ENCODE results near the gene SKAP1. TPM values are rescaled to one million over a fixed set of nuclear protein-coding genes. Genes with fewer than 3 reads are reported as not detected.

The SKAP1 gene
- total RNA-seq, 6 experiments from 2014 or later = 4.5 to 51.0 (median 17.5) TPM

DNA sequence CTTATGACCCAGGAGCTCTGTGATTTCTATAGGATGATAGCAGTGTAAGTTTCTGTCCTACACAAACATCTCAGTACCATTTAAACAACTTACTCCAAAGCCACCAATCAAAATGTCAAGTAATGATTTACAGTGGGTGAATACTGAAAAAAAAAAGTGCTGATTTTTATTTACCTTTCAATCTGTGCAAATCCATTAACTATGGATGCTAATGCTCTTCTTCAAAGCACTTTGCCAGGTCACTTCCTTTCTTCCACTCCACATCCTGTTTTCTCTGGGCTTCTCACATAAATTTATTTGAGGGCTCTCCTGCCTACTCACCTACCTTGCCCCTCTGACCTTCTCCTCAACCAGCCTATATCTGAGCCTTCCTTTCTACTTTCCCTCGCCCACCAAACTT is 101.6 kb downstream of the SKAP1 start:
- DNase-seq = no peak
- no peak overlapping the region for H3K27ac ChIP-seq
- ATAC-seq = no peak
- intact Hi-C loops (cut with DNase I) = no loop called here
- no peak for TF ChIP-seq POLR2A (IDR thresholded peaks at IDR 0.05)
- TF ChIP-seq, protein P1, sequence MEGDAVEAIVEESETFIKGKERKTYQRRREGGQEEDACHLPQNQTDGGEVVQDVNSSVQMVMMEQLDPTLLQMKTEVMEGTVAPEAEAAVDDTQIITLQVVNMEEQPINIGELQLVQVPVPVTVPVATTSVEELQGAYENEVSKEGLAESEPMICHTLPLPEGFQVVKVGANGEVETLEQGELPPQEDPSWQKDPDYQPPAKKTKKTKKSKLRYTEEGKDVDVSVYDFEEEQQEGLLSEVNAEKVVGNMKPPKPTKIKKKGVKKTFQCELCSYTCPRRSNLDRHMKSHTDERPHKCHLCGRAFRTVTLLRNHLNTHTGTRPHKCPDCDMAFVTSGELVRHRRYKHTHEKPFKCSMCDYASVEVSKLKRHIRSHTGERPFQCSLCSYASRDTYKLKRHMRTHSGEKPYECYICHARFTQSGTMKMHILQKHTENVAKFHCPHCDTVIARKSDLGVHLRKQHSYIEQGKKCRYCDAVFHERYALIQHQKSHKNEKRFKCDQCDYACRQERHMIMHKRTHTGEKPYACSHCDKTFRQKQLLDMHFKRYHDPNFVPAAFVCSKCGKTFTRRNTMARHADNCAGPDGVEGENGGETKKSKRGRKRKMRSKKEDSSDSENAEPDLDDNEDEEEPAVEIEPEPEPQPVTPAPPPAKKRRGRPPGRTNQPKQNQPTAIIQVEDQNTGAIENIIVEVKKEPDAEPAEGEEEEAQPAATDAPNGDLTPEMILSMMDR (IDR thresholded peaks at IDR 0.05) = no peak
- no peaks in the 10 kb centered on the region for H3K9me3 ChIP-seq
- WGBS (ENCODE audit: insufficient coverage, low coverage, low lambda C conversion rate, missing lambda C conversion rate) = 36% methylated on average over 1 of the region's 1 CpG
- no peaks in the 10 kb centered on the region for H3K4me1 ChIP-seq
- H3K36me3 ChIP-seq = no peaks in the 10 kb centered on the region
- H3K4me3 ChIP-seq = no peak overlapping the region
- peaks cover 5% of the 10 kb centered on the region in 2 donors for H3K27me3 ChIP-seq

DNA sequence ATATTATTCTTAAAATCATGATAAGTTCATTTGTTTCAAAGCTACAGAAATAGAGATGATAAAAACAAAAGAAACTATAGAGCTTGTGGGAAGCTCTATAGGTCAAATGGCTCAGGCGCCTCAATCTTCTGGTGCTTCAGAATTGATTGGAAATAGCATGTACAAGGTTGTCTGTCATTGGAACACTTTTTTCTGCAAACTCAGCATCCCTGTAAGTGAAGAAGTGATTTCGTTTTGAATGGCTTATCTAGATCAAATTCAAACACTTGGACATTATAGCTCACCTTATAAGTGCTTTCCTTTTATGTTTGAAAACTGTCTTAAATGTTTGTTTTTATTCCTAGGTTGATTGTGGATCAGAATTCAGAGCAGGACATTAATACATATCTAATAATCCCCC is 103.7 kb downstream of the SKAP1 start:
- intact Hi-C loops (cut with DNase I) = no loop called here
- 40% methylated on average over 2 of the region's 2 CpGs for WGBS (ENCODE audit: insufficient coverage, low coverage, low lambda C conversion rate, missing lambda C conversion rate)
- peaks cover 0 to 5% of the 10 kb centered on the region in 2 donors for H3K27me3 ChIP-seq

DNA sequence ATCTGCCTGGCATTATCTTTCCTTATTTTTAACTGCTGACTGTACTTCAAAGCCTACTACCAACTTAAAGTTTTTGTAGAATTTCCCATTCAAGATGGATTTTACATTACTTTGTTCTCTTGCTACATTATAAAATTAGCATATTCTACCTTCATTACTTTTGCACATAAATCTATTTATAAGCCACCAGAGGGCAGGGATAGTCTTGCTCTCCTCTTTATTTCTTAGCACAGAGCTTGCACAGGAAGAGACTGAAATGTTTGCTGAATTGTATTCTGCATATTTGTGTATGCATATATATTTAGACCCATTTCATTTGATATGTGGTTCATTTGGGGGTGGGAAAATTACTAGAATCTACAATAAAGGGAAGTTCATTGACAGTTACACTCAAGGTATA is 108.0 kb downstream of the SKAP1 start:
- Histone ChIP-seq H3K27ac (no peak overlapping the region), H3K36me3 (no peaks in the 10 kb centered on the region), H3K9me3 (no peaks in the 10 kb centered on the region), H3K4me3 (no peak overlapping the region), H3K4me1 (no peaks in the 10 kb centered on the region), H3K27me3 (peaks cover 0 to 5% of the 10 kb centered on the region in 2 donors)
- intact Hi-C loops (cut with DNase I) = no loop called here
- TF ChIP-seq POLR2A (IDR thresholded peaks at IDR 0.05) = no peak
- TF ChIP-seq, protein P1 (IDR thresholded peaks at IDR 0.05) = peak in 1 of 4 donors; percentile 21
- DNase-seq (no peak), ATAC-seq (no peak)

More for the DNA sequence above, 103.7 kb downstream of the SKAP1 start:
- H3K4me3 ChIP-seq = no peak overlapping the region
- H3K36me3 ChIP-seq = no peaks in the 10 kb centered on the region
- H3K4me1 ChIP-seq = no peaks in the 10 kb centered on the region
- DNase-seq (no peak), ATAC-seq (no peak)
- no peak for TF ChIP-seq POLR2A (IDR thresholded peaks at IDR 0.05)
- TF ChIP-seq, protein P1 (IDR thresholded peaks at IDR 0.05) = no peak
- no peak overlapping the region for H3K27ac ChIP-seq
- H3K9me3 ChIP-seq = no peaks in the 10 kb centered on the region

DNA sequence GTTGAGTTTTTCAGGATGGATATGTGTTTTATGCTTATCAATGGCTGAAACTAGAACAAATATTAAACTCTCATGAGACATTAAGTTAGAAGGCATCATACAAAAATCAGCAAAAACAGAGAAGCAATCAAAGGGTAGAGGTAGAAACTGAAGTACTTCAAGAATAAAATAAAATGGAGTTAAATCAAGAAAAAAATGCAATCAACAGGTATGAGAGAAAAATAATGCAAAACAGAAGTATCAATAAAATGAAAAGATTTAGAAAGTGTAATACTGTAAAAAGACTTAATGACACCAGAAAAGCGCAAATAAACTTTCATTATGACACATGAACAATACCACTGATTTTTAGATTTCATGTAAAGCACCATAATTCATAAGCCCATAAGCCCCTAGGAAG is 112.3 kb downstream of the SKAP1 start:
- Histone ChIP-seq H3K9me3 (no peaks in the 10 kb centered on the region), H3K27ac (no peak overlapping the region), H3K4me3 (no peak overlapping the region), H3K4me1 (no peaks in the 10 kb centered on the region), H3K27me3 (no peaks in the 10 kb centered on the region), H3K36me3 (no peaks in the 10 kb centered on the region)
- 100% methylated on average over 1 of the region's 1 CpG for WGBS (ENCODE audit: insufficient coverage, low coverage, low lambda C conversion rate, missing lambda C conversion rate)
- intact Hi-C loops (cut with DNase I) = no loop called here
- DNase-seq = no peak
- ATAC-seq = no peak
- TF ChIP-seq, protein P1 (IDR thresholded peaks at IDR 0.05) = no peak
- no peak for TF ChIP-seq POLR2A (IDR thresholded peaks at IDR 0.05)

DNA sequence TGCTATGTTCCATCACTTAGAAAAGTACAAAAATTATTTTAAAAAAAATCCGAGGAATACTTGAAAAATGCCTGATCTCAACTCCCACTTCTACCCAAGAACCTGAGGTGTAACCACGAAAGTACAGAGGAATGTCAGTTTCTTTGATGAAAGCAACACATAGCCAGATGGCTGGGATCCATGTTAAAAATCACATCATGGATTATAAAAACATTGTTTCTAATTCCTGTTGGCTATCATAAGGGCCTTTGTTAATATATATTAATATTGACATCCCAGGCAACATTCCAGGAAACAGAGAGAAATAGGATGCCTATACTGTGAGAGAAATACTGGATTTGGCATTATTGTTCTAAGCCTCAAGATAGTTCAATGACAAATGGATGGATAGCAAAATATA is 115.3 kb downstream of the SKAP1 start:
- no peak overlapping the region for H3K27ac ChIP-seq
- no peaks in the 10 kb centered on the region for H3K9me3 ChIP-seq
- intact Hi-C loops (cut with DNase I) = no loop called here
- no peaks in the 10 kb centered on the region for H3K27me3 ChIP-seq
- DNase-seq = no peak
- no peak for ATAC-seq
- H3K4me1 ChIP-seq = no peaks in the 10 kb centered on the region
- H3K4me3 ChIP-seq = no peak overlapping the region
- TF ChIP-seq, protein P1 (IDR thresholded peaks at IDR 0.05) = no peak
- TF ChIP-seq POLR2A (IDR thresholded peaks at IDR 0.05) = no peak
- no peaks in the 10 kb centered on the region for H3K36me3 ChIP-seq
- 38% methylated on average over 2 of the region's 2 CpGs for WGBS (ENCODE audit: insufficient coverage, low coverage, low lambda C conversion rate, missing lambda C conversion rate)
